NCI-H2107 (cell line): ENCODE data around the gene SLC4A1.
A peak's percentile ranks its signal among the peaks of the same experiment; 100 is the strongest.

ENCODE experiments used
- DNase-seq: peaks from one replicate; lab custom pipeline; 2025; lab: John Stamatoyannopoulos, UW

Gene SLC4A1

GRCh38 chr17:44267818-44268490 lies at the start of gene SLC4A1:
Gene SLC4A1 (minus strand): TSS chr17:44268135. CDS start chr17:44262866, 5,269 bp downstream.
- DNase-seq, result no peak

- DNase-seq, result no peak
Observed at GRCh38 chr17:44317545-44317944, 49.6 kb upstream of the SLC4A1 start.

GRCh38 chr17:44315760-44316731 lies 48.1 kb upstream of the SLC4A1 start:
- no peak for DNase-seq

GRCh38 chr17:44314869-44315661 lies 47.1 kb upstream of the SLC4A1 start:
- peak; percentile 54 for DNase-seq

- no peak for DNase-seq
Observed at GRCh38 chr17:44314524-44314868, 46.6 kb upstream of the SLC4A1 start.

- no peak for DNase-seq
Observed at GRCh38 chr17:44314031-44314430, 46.1 kb upstream of the SLC4A1 start.

GRCh38 chr17:44312396-44313104 lies 44.6 kb upstream of the SLC4A1 start:
- no peak for DNase-seq

GRCh38 chr17:44311562-44312181 lies 43.7 kb upstream of the SLC4A1 start:
- no peak for DNase-seq

- DNase-seq, result no peak
Observed at GRCh38 chr17:44310609-44311376, 42.9 kb upstream of the SLC4A1 start.

GRCh38 chr17:44310188-44310587 lies 42.3 kb upstream of the SLC4A1 start:
- DNase-seq, result no peak

GRCh38 chr17:44309472-44309871 lies 41.5 kb upstream of the SLC4A1 start:
- DNase-seq, result no peak

GRCh38 chr17:44308865-44309264 lies 40.9 kb upstream of the SLC4A1 start:
- DNase-seq, result no peak

GRCh38 chr17:44308320-44308818 lies 40.4 kb upstream of the SLC4A1 start, which contains the start of gene RUNDC3A:
Gene RUNDC3A (plus strand): TSS chr17:44308601. CDS start chr17:44308833, 232 bp downstream.
- DNase-seq, result peak; percentile 55

GRCh38 chr17:44307387-44308186 lies 39.7 kb upstream of the SLC4A1 start:
- no peak for DNase-seq

GRCh38 chr17:44304651-44305050 lies 36.7 kb upstream of the SLC4A1 start:
- no peak for DNase-seq

- no peak for DNase-seq
Observed at GRCh38 chr17:44297975-44298374, 30.0 kb upstream of the SLC4A1 start.

- DNase-seq, result no peak
Observed at GRCh38 chr17:44293509-44294226, 25.7 kb upstream of the SLC4A1 start.

- DNase-seq, result no peak
Observed at GRCh38 chr17:44287651-44288050, 19.7 kb upstream of the SLC4A1 start.

GRCh38 chr17:44284024-44284400 lies 16.1 kb upstream of the SLC4A1 start:
- DNase-seq, result no peak
